Small intestine (tissue), 16 donors: ENCODE results near the gene ARHGAP28. TPM values are rescaled to one million over a fixed set of nuclear protein-coding genes. Genes with fewer than 3 reads are reported as not detected.
A peak's percentile ranks its signal among the peaks of the same experiment; 100 is the strongest.

ENCODE experiments used
- DNase-seq, 2 donors: peaks; one replicate each; pipeline versions ENCODE4 v3.0.0 to v3.0.0-alpha.2; 2013
- FAIRE-seq: peaks from 2 replicates; lab custom pipeline; 2012; peaks lifted over from hg19 to GRCh38; lab: Jason Lieb, UNC
- H3K27ac ChIP-seq, 3 donors: one replicate each; pipeline ENCODE4 v1.5.1; 2013; ENCODE audit warnings: low read length in 2 of 3, mild to moderate bottlenecking in 2 of 3, control low read depth in 1 of 3, inconsistent platforms in 1 of 3, low read depth in 1 of 3, moderate library complexity in 1 of 3
- H3K27me3 ChIP-seq, 3 donors: one replicate each; pipeline ENCODE4 v1.6.1; 2013; ENCODE audit warnings: low read length in 3 of 3, inconsistent platforms in 1 of 3; ENCODE audit not compliant: control insufficient read depth in 3 of 3, insufficient read depth in 3 of 3
- H3K36me3 ChIP-seq, 3 donors: one replicate each; pipeline ENCODE4 v1.6.1; 2013; ENCODE audit warnings: low read length in 3 of 3, inconsistent platforms in 1 of 3, low read depth in 1 of 3, mild to moderate bottlenecking in 1 of 3, moderate library complexity in 1 of 3; ENCODE audit not compliant: control insufficient read depth in 3 of 3, insufficient read depth in 2 of 3
- H3K4me1 ChIP-seq, 3 donors: one replicate each; pipeline ENCODE4 v1.6.1; 2013; ENCODE audit warnings: low read length in 2 of 3, inconsistent platforms in 1 of 3, low read depth in 1 of 3, mild to moderate bottlenecking in 1 of 3, moderate library complexity in 1 of 3; ENCODE audit not compliant: control insufficient read depth in 3 of 3, insufficient read depth in 2 of 3
- H3K4me3 ChIP-seq, 3 donors: one replicate each; pipeline ENCODE4 v1.5.1; 2013; ENCODE audit warnings: low read length in 3 of 3, control low read depth in 1 of 3, inconsistent platforms in 1 of 3, low read depth in 1 of 3, mild to moderate bottlenecking in 1 of 3, moderate library complexity in 1 of 3
- H3K9me3 ChIP-seq, 2 donors: one replicate each; pipeline ENCODE4 v1.6.1; 2013; ENCODE audit warnings: low read depth in 1 of 2, low read length in 1 of 2; ENCODE audit not compliant: control insufficient read depth in 2 of 2, insufficient read depth in 1 of 2
- WGBS, 3 donors: extraction: QIAGEN DNeasy Blood & Tissue Kit; methylation state at CpG; one replicate each; pipeline ENCODE4 v1.1.7; 2013; 5-methylcytosine and 5-hydroxymethylcytosine counted together
- long read RNA-seq, 10 donors: transcript quantifications; one replicate each; lab custom pipeline, GENCODE V29; 2026
- polyA plus RNA-seq, 4 donors: library from polyadenylated mRNA; stranded (reverse) in 3 of 4; unstranded in 1 of 4; fragments of 200-250 nt in 3 of 4; fragments of 120-200 nt in 1 of 4; gene quantifications; one replicate each; pipeline versions ENCODE4 v1.2.1 to v1.2.3, GENCODE V29; 2013
- donor health status: healthy with polysubstance abuse.
- donor health status: control.
- donor health status: control.
- donor health status: Bipolar disorder and iron deficiency.
- donor health status: healthy.

ARHGAP28 gene
- 10 to 100 TPM in 1 of 4 donors, 1 to 10 TPM in 3; 1.2 to 10.8 (median 2.4) TPM for polyA plus RNA-seq
- long read RNA-seq, donor 1: 0 reads
- long read RNA-seq, donor 2, partial matches to known transcripts: 0 of 1 reads
- long read RNA-seq, donor 2, other reads (novel, unspliced or antisense): 0 of 1 reads
- long read RNA-seq, donor 3: 0 reads
- long read RNA-seq, donor 4, partial matches to known transcripts: 0 of 1 reads
- long read RNA-seq, donor 4, other reads (novel, unspliced or antisense): 0 of 1 reads
- long read RNA-seq, donor 5: 0 reads
- long read RNA-seq, donor 6, partial matches to known transcripts: 0 of 3 reads
- long read RNA-seq, donor 6, other reads (novel, unspliced or antisense): 0 of 3 reads
- long read RNA-seq, donor 7: 0 reads
- long read RNA-seq, donor 8, partial matches to known transcripts: 0 of 1 reads
- long read RNA-seq, donor 8, other reads (novel, unspliced or antisense): 0 of 1 reads
- long read RNA-seq, donor 9: 0 reads
- long read RNA-seq, donor 10, partial matches to known transcripts: 0 of 3 reads
- long read RNA-seq, donor 10, other reads (novel, unspliced or antisense): 0 of 3 reads

GRCh38 chr18:6729247-6730091 is at the start of gene ARHGAP28:
TSS of gene ARHGAP28 (plus strand) at chr18:6729716. CDS start at chr18:6729822, 106 bp downstream.
- peak within 1 kb of the TSS; percentile 4 to 74 (median 62) for H3K4me3 ChIP-seq

GRCh38 chr18:6681331-6681875 is 48.1 kb upstream of the ARHGAP28 start:
- no peak for DNase-seq
- H3K27me3 ChIP-seq: no peaks in the 10 kb centered on the region
- no peak overlapping the region for H3K4me3 ChIP-seq
- no peak for FAIRE-seq
- 51 to 83% (median 59%) methylated on average over 1 of the region's 1 CpG for WGBS, 3 donors
- H3K36me3 ChIP-seq: no peaks in the 10 kb centered on the region
- no peaks in the 10 kb centered on the region for H3K4me1 ChIP-seq
- no peak overlapping the region for H3K27ac ChIP-seq
- no peaks in the 10 kb centered on the region for H3K9me3 ChIP-seq

More at GRCh38 chr18:6729247-6730091, at the start of gene ARHGAP28:
- peak within 1 kb of the TSS; percentile 62 to 75 (median 66) for H3K27ac ChIP-seq
- 0 to 2% (median 1%) methylated on average over 72 to 96 of the region's 96 CpGs for WGBS, 3 donors
- FAIRE-seq: no peak
- DNase-seq: peak; percentile 85 to 96
- no peaks in the 10 kb centered on the region for H3K36me3 ChIP-seq
- H3K4me1 ChIP-seq: peaks cover 0 to 10% (median 6%) of the 10 kb centered on the region in 3 donors
- H3K27me3 ChIP-seq: no peaks in the 10 kb centered on the region
- no peaks in the 10 kb centered on the region for H3K9me3 ChIP-seq

- no peak overlapping the region for H3K4me3 ChIP-seq
- no peaks in the 10 kb centered on the region for H3K9me3 ChIP-seq
- H3K36me3 ChIP-seq: no peaks in the 10 kb centered on the region
- H3K27me3 ChIP-seq: no peaks in the 10 kb centered on the region
- no peaks in the 10 kb centered on the region for H3K4me1 ChIP-seq
- 44 to 63% (median 56%) methylated on average over 14 of the region's 14 CpGs for WGBS, 3 donors
- DNase-seq (no peak), FAIRE-seq (no peak)
- H3K27ac ChIP-seq: no peak overlapping the region
These were observed 46.9 kb upstream of the ARHGAP28 start for GRCh38 chr18:6682437-6683111.

GRCh38 chr18:6683112-6683876 is 46.2 kb upstream of the ARHGAP28 start:
- Histone ChIP-seq H3K27ac (no peak overlapping the region), H3K36me3 (no peaks in the 10 kb centered on the region), H3K9me3 (no peaks in the 10 kb centered on the region), H3K4me3 (no peak overlapping the region), H3K27me3 (no peaks in the 10 kb centered on the region), H3K4me1 (no peaks in the 10 kb centered on the region)
- DNase-seq: no peak
- 75 to 80% (median 75%) methylated on average over 25 of the region's 25 CpGs for WGBS, 3 donors
- FAIRE-seq: no peak

GRCh38 chr18:6687676-6688075 is 41.8 kb upstream of the ARHGAP28 start:
- DNase-seq (no peak), FAIRE-seq (no peak)
- Histone ChIP-seq H3K9me3 (no peaks in the 10 kb centered on the region), H3K27me3 (no peaks in the 10 kb centered on the region), H3K36me3 (no peaks in the 10 kb centered on the region), H3K4me3 (no peak overlapping the region), H3K4me1 (no peaks in the 10 kb centered on the region), H3K27ac (no peak overlapping the region)

- WGBS, 3 donors: 72 to 90% (median 88%) methylated on average over 1 of the region's 1 CpG
- Histone ChIP-seq H3K27ac (no peak overlapping the region), H3K9me3 (no peaks in the 10 kb centered on the region), H3K36me3 (no peaks in the 10 kb centered on the region), H3K27me3 (no peaks in the 10 kb centered on the region), H3K4me3 (no peak overlapping the region), H3K4me1 (no peaks in the 10 kb centered on the region)
- FAIRE-seq (no peak), DNase-seq (no peak)
These were observed 20.6 kb upstream of the ARHGAP28 start for GRCh38 chr18:6708890-6709289.

GRCh38 chr18:6711467-6711866 is 18.0 kb upstream of the ARHGAP28 start:
- FAIRE-seq (no peak), DNase-seq (no peak)
- Histone ChIP-seq H3K4me3 (no peak overlapping the region), H3K4me1 (no peaks in the 10 kb centered on the region), H3K27ac (no peak overlapping the region), H3K36me3 (no peaks in the 10 kb centered on the region), H3K9me3 (no peaks in the 10 kb centered on the region), H3K27me3 (no peaks in the 10 kb centered on the region)
- WGBS, 3 donors: 57 to 90% (median 85%) methylated on average over 1 of the region's 1 CpG
